ENCODE results near the gene KRT7. TPM values are rescaled to one million over a fixed set of nuclear protein-coding genes. Genes with fewer than 3 reads are reported as not detected.
A peak's percentile ranks its signal among the peaks of the same experiment; 100 is the strongest.

The KRT7 gene
- total and polyA plus RNA-seq, 2 donors (not counting 3 experiments of a cell fraction or from before 2014, with no cell fraction given) = 120 to 293 TPM

GRCh38 chr12:52235001-52235764 is 2.1 kb downstream of the KRT7 start:
- Histone ChIP-seq H3K9me3 (replicated peaks; ENCODE audit: control insufficient read depth, insufficient read depth, low read length) (no peaks in the 10 kb centered on the region), H2AFZ (ENCODE audit: low read depth, low read length) (no peak overlapping the region), H3K4me3 (replicated peaks in 1 of 3; ENCODE audit: insufficient read depth in 1 of 3, low read depth in 1 of 3, low read length in 3 of 3) (peak overlapping the region in 1 of 3 experiments; percentile 33), H3K79me2 (ENCODE audit: control insufficient read depth, insufficient read depth, low read length) (peaks cover 7% of the 10 kb centered on the region), H4K20me1 (replicated peaks; ENCODE audit: control insufficient read depth, extremely low read depth, insufficient read depth, low read length) (no peaks in the 10 kb centered on the region), H3K27ac (ENCODE audit: insufficient read depth, low read depth, low read length) (no peak overlapping the region), H3K27me3 (ENCODE audit: control insufficient read depth in 2 of 2, insufficient read depth in 2 of 2, low read length in 2 of 2) (no peaks in the 10 kb centered on the region), H3K36me3 (ENCODE audit: control insufficient read depth in 2 of 2, extremely low read depth in 1 of 2, insufficient read depth in 2 of 2, low read length in 2 of 2) (no peaks in the 10 kb centered on the region), H3K4me1 (ENCODE audit: control insufficient read depth, extremely low read depth, insufficient read depth, low read length) (peaks cover 36% of the 10 kb centered on the region), H3K4me2 (ENCODE audit: insufficient read depth, low read length) (peak overlapping the region; percentile 34), H3K9ac (replicated peaks; ENCODE audit: extremely low read depth, insufficient read depth, low read length) (no peak overlapping the region), H3K9me1 (replicated peaks; ENCODE audit: control insufficient read depth, extremely low read depth, insufficient read depth, low read length) (no peaks in the 10 kb centered on the region)
- intact Hi-C loops (cut with micrococcal nuclease) = no loop called here
- TF ChIP-seq POLR2A (IDR thresholded peaks at IDR 0.05; ENCODE audit: low read depth, low read length) = no peak
- TF ChIP-seq FOS (IDR thresholded peaks at IDR 0.05; ENCODE audit: borderline replicate concordance, insufficient read depth, low read length) = no peak
- TF ChIP-seq EZH2 (IDR thresholded peaks at IDR 0.05; ENCODE audit: borderline replicate concordance, low read depth, low read length, severe bottlenecking) = no peak
- TF ChIP-seq, protein P1, sequence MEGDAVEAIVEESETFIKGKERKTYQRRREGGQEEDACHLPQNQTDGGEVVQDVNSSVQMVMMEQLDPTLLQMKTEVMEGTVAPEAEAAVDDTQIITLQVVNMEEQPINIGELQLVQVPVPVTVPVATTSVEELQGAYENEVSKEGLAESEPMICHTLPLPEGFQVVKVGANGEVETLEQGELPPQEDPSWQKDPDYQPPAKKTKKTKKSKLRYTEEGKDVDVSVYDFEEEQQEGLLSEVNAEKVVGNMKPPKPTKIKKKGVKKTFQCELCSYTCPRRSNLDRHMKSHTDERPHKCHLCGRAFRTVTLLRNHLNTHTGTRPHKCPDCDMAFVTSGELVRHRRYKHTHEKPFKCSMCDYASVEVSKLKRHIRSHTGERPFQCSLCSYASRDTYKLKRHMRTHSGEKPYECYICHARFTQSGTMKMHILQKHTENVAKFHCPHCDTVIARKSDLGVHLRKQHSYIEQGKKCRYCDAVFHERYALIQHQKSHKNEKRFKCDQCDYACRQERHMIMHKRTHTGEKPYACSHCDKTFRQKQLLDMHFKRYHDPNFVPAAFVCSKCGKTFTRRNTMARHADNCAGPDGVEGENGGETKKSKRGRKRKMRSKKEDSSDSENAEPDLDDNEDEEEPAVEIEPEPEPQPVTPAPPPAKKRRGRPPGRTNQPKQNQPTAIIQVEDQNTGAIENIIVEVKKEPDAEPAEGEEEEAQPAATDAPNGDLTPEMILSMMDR (IDR thresholded peaks at IDR 0.05; ENCODE audit: extremely low read depth in 1 of 2, insufficient read depth in 1 of 2, low read depth in 1 of 2, low read length in 2 of 2) = no peak
- TF ChIP-seq, protein P2, sequence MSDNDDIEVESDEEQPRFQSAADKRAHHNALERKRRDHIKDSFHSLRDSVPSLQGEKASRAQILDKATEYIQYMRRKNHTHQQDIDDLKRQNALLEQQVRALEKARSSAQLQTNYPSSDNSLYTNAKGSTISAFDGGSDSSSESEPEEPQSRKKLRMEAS (IDR thresholded peaks at IDR 0.05; ENCODE audit: insufficient read depth, insufficient read length) = no peak
- TF ChIP-seq JUN (IDR thresholded peaks at IDR 0.05; ENCODE audit: borderline replicate concordance, insufficient read depth, insufficient read length, low read depth) = no peak
- TF ChIP-seq POLR2AphosphoS5 (IDR thresholded peaks at IDR 0.05; ENCODE audit: insufficient read depth, low read depth, low read length) = no peak
- no peak for TF ChIP-seq MYC (IDR thresholded peaks at IDR 0.05; ENCODE audit: low read depth, low read length)
- no peak for TF ChIP-seq GATA2 (IDR thresholded peaks at IDR 0.05; ENCODE audit: insufficient read depth, insufficient read length, low read depth, low read length)
- dilution Hi-C loops (cut with MboI; ENCODE audit: extremely low pct_ligation_motif_present, low sequenced_read_pairs) = no loop called here
- POLR2A ChIA-PET = no interaction called here
- no TSS peak for BruUV-seq (replicated peaks)
- CTCF ChIA-PET = interaction anchor here (2.3 to 3.3 kb wide), 3 partner anchors 13 to 44 kb away, joined by 7 to 13 read pairs (median 11); no protein-coding TSS in a partner anchor
- no peak for FAIRE-seq
- no peak for DNase-seq (ENCODE audit: low read depth, low spot score)
